NOMO-1 treated with dmso at 0.1 percent for 144 hours (cell line): ENCODE data around the gene TARBP1.
"Not testable (repeated sequence)": the region's sequence is repeated elsewhere in the genome, so short reads cannot be mapped to it uniquely, and the experiment has no call there.

ENCODE experiments used
- DNase-seq: peaks from one replicate; lab custom pipeline; 2025; ENCODE audit not compliant: unreplicated experiment; lab: John Stamatoyannopoulos, UW

The TARBP1 gene

DNA sequence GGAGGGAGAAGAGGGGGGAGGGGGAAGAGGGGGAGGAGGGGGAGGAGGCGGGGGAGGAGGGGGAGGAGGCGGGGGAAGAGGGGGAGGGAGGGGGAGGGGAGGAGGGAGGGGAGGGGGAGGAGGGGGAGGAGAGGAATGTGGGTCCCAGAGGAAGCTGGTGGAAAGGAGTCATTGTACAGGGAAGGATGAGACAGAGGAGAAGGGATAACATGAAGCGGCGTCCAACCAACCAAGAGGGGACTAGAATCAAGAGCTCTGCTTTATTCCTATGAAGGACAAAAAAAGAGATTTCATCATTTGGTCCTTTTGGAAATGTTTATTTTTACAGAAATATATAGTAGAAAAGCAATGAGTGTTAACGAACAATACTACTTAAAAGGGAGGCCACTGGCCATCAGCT is 81.2 kb downstream of the TARBP1 start:
- DNase-seq, result no peak

DNA sequence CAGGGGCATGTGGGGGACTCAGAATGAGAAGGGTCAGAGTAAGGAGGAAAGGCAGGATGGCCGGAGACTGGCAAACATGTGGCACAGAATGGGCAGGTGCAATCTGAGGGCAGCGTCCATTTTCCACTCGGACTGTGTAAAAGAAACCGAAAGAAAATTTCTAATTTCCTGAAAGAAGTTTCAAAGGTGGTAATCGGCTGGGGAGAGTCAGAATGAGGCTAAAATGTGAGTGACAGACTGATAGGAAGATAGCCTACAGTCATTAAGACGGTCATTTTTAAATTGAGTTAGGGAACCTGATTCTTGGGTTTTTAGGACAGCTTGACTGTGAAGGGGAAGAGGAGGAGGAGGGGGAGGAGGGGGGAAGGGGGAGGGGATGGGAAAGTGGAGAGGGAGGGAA is 82.1 kb downstream of the TARBP1 start:
- no peak for DNase-seq

DNA sequence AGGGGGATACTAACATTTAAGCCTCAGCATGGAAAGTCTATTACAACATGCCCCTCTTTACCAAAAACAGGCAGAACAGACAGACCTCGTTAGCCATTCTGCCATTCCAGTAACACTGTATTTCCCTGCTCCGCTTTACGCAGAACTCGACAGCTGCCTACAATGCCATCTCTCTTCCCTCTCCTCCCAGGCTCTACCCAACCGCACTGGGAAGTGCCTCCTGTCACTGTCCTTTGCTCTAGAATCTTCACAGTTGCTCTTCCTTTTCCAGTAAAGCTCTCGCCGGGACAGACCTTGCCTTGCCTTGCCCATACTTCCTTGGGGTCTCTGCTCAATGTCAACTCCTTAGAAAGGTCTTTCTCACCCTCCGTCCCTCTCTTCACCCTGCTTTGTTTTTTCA is 82.9 kb downstream of the TARBP1 start:
- DNase-seq, result no peak

DNA sequence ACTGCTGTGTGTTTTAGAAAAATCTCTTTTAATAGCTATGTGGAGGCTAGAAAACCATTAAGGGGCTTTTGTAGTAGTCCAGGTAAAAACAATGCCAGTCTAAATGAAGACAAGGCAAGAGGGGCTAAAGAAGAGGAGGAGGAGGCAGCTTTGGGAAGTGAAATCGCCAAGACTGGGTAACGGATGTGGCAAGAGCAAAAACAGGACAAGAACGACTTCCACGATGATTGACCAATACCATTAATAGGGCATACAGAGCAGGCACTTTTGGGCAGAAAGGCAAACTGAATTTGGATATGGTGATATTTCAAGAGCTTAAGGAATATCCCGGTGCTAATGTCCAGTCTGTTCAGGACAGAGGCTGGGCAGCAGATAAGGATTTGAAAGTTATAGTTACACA is 83.7 kb downstream of the TARBP1 start:
- peak; percentile 17 for DNase-seq

DNA sequence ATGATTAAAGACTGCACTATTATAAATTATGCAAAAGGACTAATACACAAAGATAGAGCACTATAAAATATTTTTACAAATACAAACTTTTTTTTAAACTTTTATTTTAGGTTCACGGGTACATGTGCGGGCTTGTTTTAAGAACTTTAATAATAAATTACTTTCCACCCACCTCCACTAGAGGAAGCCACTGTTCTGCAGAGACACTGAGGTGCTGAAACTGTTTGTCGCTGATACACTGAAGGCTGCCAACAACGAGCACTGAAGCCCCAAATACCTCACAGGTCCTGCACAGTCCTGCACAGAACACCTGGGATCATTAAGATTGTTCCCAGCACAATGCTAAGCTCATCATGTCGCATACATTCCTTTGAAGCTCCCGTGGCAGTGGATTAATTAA is 85.8 kb downstream of the TARBP1 start:
- no peak for DNase-seq

DNA sequence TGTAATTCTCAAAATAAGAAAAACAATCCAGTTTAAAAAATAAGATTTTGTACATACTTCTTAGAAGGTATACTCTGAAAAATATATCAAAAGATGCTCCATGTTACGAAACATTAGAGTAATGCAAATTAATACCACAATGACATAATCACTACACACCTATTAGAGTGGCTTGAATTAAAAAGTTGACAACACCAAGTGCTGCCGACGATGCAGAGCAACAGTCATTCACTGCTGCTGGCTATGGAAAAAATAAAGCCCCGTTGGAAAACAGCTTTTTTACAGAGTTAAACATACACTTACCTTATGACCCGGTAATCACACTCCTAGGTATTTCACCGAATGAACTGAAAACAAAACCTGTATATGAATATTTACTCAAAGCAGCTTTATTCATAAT is 90.9 kb downstream of the TARBP1 start:
- DNase-seq, result no peak

DNA sequence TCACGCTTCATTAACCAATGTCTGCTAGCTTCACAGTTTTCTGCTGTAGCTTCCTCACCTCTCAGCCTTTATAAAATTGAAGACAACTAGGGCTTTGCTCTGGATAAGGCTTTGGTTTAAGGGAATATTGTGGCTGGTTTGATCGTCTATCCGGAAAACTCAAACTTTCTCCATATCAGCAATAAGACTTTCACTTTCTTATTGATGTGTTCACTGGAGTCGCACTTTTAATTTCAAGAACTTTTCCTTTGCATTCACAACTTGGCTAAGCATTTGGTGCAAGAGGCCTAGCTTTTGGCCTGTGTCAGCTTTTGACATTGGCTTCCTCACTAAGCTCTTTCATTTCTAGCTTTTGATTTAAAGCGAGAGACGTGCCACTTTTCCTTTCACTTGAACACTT is 92.9 kb downstream of the TARBP1 start:
- no peak for DNase-seq

DNA sequence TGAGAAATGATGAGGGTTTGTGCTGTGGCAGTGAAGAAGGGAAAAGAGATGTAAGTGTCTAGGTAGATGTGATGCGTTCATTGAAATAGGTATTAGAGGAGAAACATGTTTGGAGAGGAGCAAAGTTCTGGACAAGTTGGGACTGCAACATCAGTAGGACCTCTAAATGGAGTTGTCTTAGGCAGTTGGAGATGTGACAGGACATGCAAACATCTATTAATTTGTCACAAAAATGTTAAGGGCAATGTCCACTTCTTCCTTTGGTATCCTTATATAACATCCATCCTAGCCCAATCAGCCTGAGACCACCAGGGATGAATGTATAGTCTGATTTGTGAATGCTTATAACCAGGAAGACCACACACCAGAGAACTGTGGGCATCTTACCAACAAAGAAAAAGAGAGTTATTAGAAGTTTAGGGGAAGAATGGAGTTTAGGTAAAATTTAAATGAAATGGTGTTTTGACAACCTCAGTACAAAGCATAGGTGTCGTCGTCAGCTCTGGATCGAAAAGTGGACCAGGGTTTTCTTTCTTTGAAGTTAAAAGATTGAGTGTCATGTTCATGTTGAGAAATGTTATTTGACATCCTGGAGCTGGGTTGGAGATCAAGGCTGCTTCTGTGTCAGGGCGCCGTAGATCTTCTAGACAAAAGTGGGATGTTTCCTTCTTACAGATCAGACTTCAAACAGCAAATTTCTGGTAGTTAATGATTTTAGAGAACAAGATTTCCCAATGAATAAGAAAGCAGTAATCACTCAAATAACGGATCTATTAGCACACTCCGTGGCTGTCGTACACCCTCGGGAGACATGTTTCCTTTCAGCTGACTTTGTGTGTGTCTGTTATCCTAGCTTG is 97.1 kb downstream of the TARBP1 start:
- DNase-seq, result no peak

DNA sequence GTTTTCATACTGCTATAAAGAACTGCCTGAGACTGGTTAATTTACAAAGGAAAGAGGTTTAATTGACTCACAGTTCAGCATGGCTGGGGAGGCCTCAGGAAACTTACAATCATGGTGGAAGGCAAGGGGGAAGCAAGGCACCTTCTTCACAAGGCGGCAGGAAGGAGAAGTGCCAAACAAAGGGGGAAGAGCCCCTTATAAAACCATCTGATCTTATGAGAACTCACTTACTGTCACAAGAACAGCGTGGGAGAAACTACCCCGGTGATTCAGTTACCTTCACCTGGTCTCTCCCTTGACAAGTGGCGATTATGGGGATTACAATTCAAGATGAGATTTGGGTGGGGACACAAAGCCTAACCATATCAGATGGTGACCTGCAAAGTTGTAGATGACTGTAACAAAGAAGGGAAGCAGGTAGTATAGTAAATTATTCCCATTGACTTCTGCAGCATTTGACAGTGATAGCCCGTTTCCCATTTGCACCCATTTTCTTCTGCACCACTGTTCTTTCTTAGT is 99.3 kb downstream of the TARBP1 start:
- DNase-seq, result not testable (repeated sequence)

DNA sequence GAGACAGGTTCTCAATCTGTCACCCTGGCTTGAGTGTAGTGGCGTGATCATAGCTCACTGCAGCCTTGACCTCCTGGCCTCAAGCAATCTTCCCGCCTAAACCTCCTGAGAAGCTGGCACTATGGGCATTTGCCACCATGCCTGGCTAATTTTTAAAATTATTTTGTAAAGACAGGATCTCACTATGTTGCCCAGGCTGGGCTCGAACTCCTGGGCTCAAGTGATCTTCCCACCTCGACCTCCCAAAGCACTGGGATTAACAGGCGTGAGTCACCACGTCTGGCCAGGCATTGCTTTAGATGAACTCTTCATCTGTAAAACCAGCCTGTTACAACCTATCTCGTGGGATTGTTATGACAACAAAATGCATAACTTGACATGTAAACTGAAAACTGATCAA is 103.3 kb downstream of the TARBP1 start:
- DNase-seq, result no peak

DNA sequence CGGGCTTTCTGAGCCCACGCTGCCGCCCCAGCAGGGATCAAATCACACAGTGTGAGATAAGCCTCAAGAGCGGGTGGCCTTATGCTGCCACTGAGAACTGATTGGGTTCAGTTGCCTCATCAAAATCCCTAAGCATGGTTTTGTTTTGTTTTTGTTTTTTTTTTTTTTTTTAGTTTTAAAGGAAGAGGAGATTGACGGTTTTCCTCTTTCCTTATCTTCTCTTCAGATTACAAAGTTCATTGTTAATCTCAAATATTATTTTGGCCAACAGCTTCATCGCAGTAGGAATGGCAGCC is 105.1 kb downstream of the TARBP1 start:
- DNase-seq, result no peak

DNA sequence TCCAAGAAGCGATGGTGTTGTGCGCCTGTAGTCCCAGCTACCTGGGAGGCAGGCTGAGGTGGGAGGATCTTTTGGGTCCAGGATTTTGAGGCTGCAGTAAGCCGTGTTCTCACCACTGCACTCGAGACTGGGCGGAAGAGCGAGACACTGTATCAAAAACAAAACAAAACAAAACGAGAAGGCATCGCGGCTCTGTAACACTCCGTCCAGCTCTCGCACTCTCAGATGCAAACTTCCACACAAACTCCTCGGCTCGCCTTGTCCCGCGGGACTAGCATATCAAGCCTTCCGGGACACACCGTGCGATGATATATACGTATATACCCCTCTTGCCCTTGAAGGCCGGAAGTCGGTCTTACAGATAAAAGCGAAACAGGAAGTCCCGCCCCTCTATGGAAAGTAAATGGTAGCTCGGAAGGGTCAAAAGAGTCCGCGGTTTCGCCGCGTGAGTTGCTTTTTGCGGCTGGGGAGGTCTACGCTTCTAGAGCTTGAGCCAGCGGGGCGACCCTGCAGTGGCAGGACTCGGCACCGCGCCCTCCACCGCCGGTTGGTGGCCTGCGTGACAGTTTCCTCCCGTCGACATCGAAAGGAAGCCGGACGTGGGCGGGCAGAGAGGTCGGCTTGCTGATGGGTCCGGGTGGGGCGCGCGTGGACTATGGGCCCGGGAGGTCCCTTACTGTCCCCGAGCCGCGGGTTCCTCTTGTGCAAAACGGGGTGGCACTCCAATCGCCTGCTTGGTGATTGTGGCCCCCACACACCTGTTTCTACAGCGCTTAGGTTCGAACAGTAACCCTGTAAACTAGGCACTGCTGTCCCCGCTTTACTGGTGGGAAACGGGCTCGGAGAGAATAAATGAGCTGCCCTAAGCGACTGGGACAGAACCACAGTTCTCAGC is 105.7 kb downstream of the TARBP1 start, which contains the start of gene COA6:
Gene COA6, plus strand, starts transcription at position 393 of the 895 bp plus-strand sequence. Its CDS starts 11 bp downstream, at position 404.
- peak; percentile 95 for DNase-seq

DNA sequence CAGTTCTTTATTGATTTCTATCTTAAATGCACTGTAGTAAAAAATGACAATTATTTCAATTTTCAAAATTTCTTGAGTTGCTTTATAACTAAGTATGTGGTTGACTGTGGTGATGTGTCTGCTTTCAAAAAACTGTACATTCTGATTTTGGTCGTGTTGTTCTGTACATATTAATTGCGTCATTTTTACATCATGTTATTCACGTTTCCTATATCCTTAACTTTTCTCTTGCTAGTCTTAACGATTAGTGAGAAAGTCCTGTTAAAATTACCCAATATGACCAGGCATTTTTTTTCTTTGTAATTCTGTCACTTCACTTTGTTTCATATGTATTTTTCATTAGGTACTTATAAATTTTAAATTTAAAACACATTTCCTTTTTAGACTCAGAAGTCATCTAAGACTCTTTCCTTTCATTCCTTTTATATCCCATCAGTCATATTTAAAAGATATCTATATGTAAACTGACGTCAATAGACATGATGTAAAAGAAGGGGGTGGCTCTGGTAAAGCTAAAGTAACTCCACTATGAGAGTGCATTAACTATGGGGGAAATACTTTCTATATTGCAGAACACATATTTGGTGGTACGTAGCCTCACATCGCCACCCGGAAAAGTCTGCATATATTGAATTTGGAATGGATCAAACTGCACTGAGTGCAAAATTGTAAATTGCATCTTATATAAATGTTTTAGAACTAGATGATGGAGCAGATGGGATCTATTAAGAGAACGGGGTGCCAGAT is 106.8 kb downstream of the TARBP1 start:
- DNase-seq, result no peak

DNA sequence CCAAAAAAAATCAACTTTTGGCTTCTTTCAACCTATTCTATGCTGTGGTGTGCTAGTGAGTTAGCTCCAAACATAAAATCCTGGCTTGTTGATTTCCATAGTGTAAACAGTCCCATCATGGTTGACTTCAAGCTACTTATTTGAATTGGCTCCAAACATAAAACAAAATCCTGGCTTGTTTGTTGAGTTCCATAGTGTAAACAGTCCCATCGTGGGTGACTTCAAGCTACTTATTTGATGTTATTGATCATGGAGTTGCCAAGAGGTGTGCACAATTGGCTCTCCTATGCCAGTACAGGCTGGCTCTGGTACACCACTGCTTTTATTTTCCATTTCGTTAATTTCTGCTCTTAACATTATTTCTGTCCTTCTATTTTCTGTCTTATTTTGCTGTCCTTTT is 107.6 kb downstream of the TARBP1 start:
- no peak for DNase-seq

DNA sequence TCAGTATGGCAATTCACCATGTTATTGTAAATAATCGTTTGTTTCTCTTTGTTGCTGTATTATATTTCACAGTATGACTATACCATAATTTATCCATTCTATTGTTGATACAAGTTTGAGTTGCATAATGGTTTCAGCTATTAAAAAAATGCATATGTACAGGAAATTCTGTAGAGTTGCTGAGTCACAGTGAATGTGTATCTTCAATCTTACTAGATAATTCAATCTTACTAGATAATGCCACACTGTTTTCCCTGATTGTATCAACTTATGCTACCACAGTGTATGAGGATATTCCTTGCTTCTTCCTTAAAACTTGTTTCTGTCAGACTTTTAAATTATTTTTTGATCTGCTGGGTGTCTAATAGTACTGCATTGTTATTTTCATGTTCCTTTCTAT is 109.2 kb downstream of the TARBP1 start:
- no peak for DNase-seq

DNA sequence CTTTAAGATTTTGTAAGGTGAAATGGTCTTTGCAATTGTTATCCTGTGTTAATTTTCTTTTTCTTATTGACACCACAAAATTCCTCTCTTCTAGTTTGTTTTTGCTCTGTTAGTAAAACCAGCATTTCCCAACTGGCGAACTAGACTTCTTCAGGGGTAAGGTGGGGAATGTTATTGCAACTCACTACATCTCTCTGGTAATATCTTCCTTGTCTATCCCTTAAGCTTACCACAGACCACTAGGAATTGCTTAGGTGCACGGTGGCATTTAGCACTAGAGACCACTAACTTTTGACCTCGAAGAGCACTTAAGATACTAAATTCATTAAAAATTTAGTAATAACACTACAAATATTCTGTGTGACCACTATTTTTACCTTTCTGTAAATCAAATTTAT is 109.9 kb downstream of the TARBP1 start:
- no peak for DNase-seq

DNA sequence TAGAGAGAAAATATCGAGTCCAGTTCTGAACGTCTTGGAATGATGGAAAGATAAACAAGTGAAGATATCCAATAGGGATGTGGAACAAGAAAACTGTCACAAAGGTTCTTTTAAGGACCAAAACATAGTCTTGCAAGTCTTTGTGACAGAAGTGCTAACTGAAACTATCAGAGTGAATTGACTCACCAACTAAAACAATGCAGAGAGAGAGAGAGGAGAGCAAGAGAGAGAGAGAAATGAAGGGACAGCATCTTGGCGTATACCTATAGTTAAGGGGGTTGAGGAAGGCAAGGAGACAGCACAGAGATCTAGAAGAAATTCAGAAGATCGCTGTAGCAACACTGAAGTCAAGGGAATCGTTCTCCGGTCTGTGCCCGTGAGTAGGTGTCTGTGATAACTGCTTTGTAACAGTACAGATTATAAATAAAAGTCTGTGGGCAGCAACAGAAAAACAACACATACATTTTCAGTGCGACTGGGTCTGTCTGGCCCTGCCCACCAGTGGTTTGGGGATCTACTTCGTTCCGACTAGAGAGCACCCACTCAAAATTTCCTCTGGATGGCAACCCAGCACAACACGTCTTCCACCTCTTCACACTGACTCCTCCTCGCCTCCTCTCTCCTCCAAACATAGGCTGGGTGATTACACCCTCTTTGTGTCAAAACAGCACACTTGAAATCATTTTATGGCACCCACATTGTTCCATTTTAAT is 110.5 kb downstream of the TARBP1 start:
- no peak for DNase-seq

DNA sequence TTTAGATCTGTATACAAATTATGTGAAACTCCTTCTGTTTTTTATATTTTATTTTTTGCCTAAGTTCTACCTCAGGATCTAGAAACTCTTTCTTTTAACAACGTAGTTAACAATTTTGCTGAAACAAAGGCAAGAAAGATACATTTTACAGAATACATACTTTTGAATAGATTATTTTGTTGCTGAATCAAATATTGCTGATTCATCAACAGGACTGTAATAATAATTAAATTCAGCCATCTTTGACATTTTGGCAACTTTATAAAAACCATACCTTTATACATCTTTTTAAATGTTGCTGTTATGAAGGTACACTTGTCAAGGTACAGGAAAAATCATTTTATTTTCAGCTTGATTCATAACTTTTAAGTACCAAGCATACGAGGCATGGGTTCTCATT is 116.4 kb downstream of the TARBP1 start:
- no peak for DNase-seq

DNA sequence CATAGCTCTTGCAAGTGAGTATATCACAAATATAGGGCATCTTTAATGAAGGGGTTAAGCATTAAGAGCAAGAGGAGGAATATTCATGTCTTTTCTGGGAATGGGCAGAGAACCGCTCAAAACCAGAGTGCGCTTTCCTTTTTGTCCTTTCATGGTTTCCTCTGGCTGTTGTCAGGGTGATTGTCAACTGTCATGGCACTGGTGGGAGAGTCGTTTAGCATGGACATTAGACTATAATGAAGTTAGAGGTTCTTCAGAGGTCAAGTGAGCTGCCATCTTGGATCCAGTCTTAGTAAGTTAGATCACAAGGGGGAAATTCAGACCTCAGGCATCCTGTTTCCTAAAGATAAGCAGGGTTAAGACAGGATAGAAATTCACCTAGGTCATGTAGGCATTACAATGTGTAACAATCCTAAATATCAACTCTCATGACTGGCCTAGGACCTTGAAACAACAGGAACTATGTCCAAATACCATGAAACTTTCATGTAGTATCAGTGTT is 117.8 kb downstream of the TARBP1 start:
- DNase-seq, result no peak

DNA sequence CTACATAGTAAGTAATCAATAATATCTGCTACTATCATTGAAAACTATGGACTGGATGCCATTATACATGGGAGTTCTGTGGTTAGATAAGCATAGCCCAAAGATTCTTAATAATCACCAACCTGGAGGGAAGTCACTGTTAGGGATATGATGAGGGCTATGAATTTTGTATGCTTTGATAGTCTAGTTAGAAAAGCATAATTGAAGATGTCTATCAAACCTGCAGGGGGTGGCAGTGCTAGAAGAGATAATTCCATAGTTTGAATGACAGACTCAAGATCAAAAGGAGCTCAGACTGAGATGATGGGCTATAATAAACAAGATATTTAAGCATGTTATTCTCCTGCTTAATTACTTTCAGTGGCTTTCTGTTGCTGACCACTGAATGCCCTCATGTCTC is 121.1 kb downstream of the TARBP1 start:
- DNase-seq, result no peak
